HG03571 (cell line): Measurements from ENCODE around the gene IL18.
"Not testable (repeated sequence)": the region's sequence is repeated elsewhere in the genome, so short reads cannot be mapped to it uniquely, and the experiment has no call there.

ENCODE experiments used
- ATAC-seq: cut with Tn5 transposase; IDR thresholded peaks from one replicate; pipeline ENCODE4 v1.9.1; 2021; ENCODE audit not compliant: unreplicated experiment

IL18 gene

DNA sequence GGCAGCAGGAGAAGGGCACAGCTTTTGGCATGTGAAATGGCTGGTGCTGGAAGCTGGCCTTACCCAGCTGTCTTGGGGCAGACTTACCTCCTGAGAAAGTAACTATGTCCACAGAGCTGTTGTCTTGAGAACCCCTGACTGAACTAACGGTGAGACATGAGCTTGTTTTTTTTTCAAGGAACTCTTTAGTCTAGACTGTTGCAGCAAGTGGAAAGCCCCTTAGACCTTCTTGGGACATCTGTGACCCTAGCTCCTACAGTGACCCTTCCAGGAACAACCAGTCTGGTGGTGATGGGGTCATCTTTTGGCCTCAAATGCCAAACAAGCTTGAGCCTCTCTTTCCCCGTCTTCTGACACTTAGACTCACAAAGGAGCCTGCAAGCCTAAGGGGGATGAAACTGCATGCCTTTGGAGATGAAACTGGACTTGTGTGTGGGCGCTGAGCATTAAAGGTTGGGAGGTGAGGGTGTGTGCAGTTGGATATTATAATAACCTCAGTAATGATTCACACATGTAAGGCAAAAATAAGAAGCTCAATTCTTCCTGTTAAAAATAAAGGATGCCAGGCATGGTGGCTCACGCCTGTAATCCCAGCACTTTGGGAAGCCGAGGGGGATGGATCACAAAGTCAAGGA lies 41.8 kb downstream of the IL18 start:
- no peak for ATAC-seq

DNA sequence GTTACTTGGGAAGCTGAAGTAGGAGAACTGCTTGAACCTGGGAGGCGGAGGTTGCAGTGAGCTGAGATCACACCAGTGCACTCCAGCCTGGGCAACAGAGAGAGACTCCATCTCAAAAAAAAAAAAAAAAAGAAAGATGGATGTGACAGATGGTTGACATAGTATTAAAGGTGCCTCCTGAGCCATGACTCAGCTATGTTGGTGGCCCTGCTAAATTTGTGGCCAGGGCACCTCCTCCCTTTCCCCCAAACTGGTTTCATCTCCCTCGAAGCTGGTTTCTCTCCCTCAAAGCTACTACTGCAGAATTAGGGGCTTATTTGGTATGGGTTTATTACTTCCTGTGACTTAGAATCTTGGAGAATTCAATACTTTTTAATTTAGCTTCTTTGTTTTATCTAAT lies 45.7 kb downstream of the IL18 start:
- ATAC-seq: no peak

DNA sequence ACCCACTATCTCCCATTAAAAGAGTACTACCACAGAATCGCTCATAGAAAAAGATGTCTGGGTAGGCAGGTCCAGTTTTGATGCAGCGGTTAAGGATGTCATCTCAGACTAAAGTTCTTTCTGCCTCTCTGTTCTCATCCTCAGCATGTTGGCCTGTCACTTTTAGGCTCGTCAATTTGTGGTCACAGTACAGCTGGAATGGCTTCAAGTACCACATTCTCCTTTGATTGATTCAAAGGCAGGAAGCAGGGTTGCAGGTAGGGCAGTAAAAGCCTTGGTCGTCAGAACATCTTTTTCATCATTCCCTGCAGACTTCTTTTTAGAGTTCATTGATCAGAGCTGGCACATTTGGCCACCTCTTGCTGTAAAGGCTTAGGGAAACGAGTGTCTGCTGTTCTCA lies 48.5 kb downstream of the IL18 start:
- no peak for ATAC-seq

DNA sequence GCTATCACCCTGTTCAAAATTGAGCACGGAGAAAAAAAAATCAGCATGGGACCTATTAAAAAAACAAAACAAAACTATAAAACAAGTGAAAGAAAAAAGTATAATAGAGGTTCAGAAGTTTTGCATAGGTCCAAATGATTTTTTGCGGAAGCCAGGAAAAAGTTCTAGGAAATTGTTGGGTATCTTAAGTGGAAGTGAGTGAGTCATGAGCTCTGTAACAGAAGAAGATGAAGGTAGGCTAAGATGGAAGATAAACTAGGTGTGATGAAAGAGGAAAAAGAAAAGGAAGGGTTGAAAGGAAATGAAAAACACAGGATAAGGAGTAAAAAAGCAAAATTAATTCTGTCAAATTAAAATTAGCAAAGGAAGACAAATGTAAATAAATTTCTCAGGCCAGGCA lies 49.4 kb downstream of the IL18 start:
- ATAC-seq: no peak

DNA sequence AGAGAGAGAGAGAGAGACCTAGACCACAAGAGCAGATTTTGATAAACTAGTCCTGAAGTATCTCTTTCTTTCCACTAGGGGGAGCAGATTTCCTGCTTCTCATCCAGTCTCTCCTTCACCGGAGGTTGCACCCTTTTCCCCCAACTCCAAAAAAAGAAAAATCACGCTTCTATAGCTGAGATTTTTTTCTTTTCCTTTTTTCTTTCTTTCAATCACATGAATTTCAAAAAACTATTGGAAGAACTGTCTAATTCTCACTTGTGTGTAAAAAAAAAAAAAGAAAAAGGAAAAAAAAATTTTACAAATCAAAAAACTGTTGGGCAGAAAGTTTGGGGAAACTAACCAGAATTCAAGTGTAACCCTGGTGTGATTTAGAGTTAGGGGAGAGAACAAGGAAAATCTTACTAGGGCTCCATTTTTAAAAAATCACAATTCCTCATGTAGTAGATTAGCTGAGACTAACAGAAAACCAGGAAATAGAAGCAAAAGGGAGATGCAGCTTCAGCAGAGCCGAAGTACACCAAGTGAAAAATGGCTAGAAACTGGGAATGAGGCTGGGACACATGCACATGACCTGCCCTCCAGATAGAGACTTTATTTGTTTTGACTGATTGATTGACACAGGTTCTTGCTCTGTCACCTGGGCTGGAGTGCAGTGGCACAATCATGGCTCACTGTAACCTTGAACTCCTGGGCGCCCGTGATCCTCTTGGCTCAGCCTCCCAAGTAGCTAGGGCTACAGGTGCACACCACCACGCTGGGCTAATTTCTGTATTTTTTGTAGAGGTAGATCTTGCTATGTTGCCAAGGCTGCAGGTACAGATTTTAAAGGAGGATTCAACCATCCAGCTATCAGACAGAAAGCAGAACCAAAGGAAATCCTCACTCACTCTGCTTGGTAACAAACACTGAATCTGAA lies 50.1 kb downstream of the IL18 start:
- ATAC-seq: no peak

DNA sequence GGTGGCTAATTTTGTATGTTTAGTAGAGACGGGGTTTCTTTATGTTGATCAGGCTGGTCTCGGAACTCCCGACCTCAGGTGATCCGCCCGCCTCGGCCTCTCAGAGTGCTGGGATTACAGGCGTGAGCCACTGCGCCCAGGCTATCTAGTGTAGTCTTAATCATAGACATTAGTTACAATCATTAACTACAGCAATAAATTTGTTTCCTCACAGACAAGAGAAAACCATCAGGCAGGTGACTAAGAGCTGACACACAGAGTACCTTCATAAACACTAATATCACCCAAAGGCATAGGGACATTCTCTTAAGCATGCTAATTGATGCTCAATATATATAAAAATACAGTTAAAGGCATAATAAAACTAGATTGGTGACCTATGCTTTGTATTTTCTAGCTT lies 57.8 kb downstream of the IL18 start:
- no peak for ATAC-seq

DNA sequence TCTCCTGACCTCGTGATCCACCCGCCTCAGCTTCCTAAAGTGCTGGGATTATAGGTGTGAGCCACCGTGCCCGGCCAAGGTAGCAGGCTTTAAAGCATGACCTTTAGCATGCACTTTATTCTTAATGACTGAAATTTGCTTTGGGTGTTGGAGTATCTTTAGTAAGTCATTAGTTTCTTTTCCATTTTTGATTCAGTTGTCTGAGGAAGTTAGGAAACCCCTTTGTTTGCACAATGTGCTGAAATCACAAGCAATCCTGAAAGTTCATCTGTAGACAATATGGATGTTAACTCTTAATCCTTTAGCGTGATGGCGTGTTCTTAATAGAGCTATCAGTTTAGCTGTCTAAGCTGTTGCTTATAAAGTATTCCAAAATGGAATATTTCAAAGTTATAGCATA lies 60.4 kb downstream of the IL18 start:
- ATAC-seq: no peak

DNA sequence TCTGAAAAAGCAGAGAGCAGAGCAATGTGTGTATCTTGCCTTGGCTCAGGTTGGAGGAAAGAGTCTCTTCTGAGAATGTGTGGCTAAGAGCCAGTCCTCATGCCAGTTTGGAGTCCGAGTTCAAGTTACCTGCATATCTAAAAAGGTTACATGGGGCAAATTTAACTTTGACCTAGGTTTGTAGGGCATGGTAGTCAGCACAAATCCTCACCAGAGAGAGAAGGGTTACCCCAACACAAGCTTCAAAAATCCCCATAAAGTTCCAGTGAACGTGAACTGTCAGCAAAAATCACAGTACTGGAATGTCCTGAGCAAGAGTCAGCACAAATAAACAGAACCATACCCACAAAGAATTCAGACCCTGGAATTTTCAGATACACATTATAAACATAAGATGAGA lies 63.4 kb downstream of the IL18 start:
- no peak for ATAC-seq

DNA sequence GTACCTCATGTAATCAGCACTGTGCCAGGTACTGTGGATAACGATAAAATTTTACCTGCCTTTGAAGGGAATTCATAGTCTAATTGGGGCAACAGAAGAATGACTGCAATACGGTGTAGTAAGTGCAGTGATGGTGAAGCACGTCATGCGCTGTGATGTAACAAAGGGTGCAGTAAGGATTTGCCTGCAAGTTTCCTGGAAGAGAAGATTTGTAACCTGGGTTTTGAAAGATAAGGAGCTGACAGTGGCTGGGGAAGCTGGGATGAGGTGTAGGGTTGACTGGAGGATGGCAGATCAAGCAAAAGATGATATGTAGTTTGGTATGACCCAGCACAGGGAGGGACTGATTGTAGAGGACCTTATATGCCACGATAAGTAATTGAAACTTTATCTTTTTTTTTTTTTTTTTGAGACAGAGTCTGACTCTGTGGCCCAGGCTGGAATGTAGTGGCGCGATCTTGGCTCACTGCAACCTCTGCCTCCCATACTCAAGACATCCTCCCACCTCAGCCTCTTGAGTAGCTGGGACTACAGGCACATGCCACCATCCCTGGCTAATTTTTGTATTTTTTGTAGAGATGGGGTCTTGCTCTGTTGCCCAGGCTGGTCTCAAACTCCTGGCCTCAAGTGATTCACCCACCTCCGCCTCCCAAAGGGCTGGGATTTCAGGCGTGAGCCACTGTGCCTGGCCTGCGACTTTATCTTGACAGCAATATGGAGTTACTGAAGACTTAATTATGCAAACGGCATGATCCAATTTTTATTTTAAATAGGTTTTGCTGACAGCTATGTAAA lies 66.0 kb downstream of the IL18 start:
- ATAC-seq: no peak

DNA sequence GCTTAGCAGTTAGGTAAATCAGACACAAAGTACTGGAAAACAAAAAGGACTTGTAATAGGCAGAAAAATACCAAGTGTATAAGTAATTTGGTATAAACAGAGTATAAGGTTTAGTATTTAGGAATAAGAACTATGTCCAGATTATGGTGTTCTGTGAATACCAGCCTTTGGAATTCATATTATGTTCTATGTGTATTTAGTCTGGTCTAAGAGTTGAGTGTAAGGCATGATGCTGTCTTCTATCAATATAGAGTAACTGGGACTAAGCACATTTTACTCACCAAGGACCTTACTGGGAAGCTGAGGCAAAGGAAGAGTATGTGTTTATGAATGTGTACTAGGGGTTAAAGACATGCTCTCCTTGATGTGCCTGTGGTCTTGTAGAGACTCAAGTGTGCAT lies 67.7 kb downstream of the IL18 start:
- no peak for ATAC-seq

DNA sequence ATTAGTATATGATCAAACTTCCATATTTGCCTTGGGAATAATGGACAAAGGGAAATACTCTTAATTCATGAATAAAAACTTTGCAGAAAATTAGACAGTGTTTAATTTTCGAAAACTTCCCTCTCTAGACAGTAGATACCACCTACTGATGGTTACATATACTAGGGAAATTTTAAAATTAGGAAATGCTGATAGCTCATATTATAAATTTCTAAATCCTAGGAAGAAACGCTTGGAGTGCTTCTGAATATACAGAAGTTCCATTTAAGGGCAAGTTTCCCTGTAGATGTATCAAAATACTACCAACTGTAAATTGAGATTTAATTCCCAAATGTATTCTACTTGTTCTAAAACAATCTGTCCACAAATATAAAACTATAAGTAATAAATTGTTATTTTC lies 68.6 kb downstream of the IL18 start:
- ATAC-seq: not testable (repeated sequence)
